Gastrocnemius medialis (tissue), 4 donors: Measurements from ENCODE around the gene DDX19B. TPM values are rescaled to one million over a fixed set of nuclear protein-coding genes. Genes with fewer than 3 reads are reported as not detected.

Experiments
- ATAC-seq, 2 donors: fragments of 150-250 bp; one replicate each; pipeline ENCODE4 v1.9.1; 2016
- DNase-seq, 2 donors: peaks; one replicate each; pipeline ENCODE4 v3.0.0-alpha.2; 2019
- H3K27ac ChIP-seq, 4 donors: fragments of 200-600 bp; sonication (generic); 1 replicate in 1 of 4; 2 replicates in 3 of 4; pipeline ENCODE4 v1.5.1; 2016 to 2018; ENCODE audit warnings: mild to moderate bottlenecking in 2 of 4, moderate library complexity in 1 of 4
- H3K27me3 ChIP-seq, 3 donors: fragments of 200-600 bp; sonication (generic) in 2 of 3; 1 replicate in 1 of 3; 2 replicates in 2 of 3; pipeline versions ENCODE4 v1.5.1 to v1.6.0; 2016 to 2019; ENCODE audit warnings: mild to moderate bottlenecking in 1 of 3, moderate library complexity in 1 of 3
- H3K36me3 ChIP-seq, 2 donors: fragments of 200-600 bp; sonication (generic) in 1 of 2; one replicate each; pipeline ENCODE4 v1.5.1; 2017 to 2018
- H3K4me1 ChIP-seq, 2 donors: fragments of 200-600 bp; sonication (generic) in 1 of 2; one replicate each; pipeline ENCODE4 v1.5.1; 2016 to 2017; ENCODE audit warnings: mild to moderate bottlenecking in 2 of 2
- H3K4me3 ChIP-seq, 4 donors: fragments of 200-600 bp; sonication (generic) in 3 of 4; 1 replicate in 1 of 4; 2 replicates in 3 of 4; pipeline ENCODE4 v1.5.1; 2016 to 2019; ENCODE audit warnings: mild to moderate bottlenecking in 2 of 4
- H3K9me3 ChIP-seq, 3 donors: fragments of 200-600 bp; sonication (generic) in 2 of 3; 1 replicate in 1 of 3; 2 replicates in 2 of 3; pipeline ENCODE4 v1.5.1; 2016 to 2019
- CTCF ChIP-seq, 5 experiments: fragments of 450-650 bp in 3 of 5; fragments of 200-600 bp in 2 of 5; sonication (generic) in 2 of 5; IDR thresholded peaks in 4 of 5; conservative IDR thresholded peaks in 1 of 5; 1 replicate in 4 of 5; 2 replicates in 1 of 5; pipeline ENCODE4 v1.5.1; 2016 to 2019; ENCODE audit warnings: antibody characterized with exemption in 5 of 5, mild to moderate bottlenecking in 3 of 5, moderate library complexity in 3 of 5
- POLR2A ChIP-seq, 2 donors: fragments of 450-650 bp; IDR thresholded peaks; one replicate each; pipeline ENCODE4 v1.6.1; 2017; ENCODE audit warnings: antibody characterized with exemption in 2 of 2, mild to moderate bottlenecking in 2 of 2, moderate library complexity in 2 of 2
- in situ Hi-C, 4 donors: fragments of 200-750 bp; cut with MboI; loops; one replicate each; pipeline versions ENCODE4 v1.15.0 to v1.8.0; 2017; ENCODE audit warnings: low sequenced_read_pairs in 4 of 4
- intact Hi-C: fragments of 100-400 bp; cut with DNase I; formaldehyde crosslinking; loops from one replicate; pipeline ENCODE4 v1.15.1; 2023; ENCODE audit warnings: low total_unique reads
- total RNA-seq, 4 donors: library from RNA; depleted of rRNA; stranded (reverse); fragments of >200 nt; gene quantifications; one replicate each; pipeline versions ENCODE4 v1.1.0 to v1.2.3, GENCODE V29; 2016

The DDX19B gene
- total RNA-seq, 4 donors from 2014 or later, result 26.6 to 38.3 (median 31.9) TPM

GRCh38 chr16:70383421-70383960 lies 84.5 kb downstream of the DDX19B start:
- no peak for DNase-seq
- Histone ChIP-seq H3K27me3 (no peaks in the 10 kb centered on the region), H3K27ac (peak overlapping the region; percentile 19 to 96 (median 56)), H3K36me3 (peaks cover 0 to 3% of the 10 kb centered on the region in 2 donors), H3K4me3 (no peak overlapping the region), H3K9me3 (no peaks in the 10 kb centered on the region), H3K4me1 (peaks cover 14 to 22% of the 10 kb centered on the region in 2 donors)
- in situ Hi-C loops, result no loop called here
- no peak for ATAC-seq
- intact Hi-C loops, result loop anchor here (5.0 kb wide), 1 partner anchor 139 kb away; the partner anchor contains the start of genes COG4 and SF3B3
- TF ChIP-seq POLR2A (IDR thresholded peaks at IDR 0.05), result no peak
- TF ChIP-seq CTCF (IDR thresholded peaks at IDR 0.05 in 4 of 5, conservative IDR thresholded peaks at IDR 0.05 in 1 of 5), result no peak

Other genes starting within 250 kb of the DDX19B start
- gene PDPR, start 184.9 kb upstream of the DDX19B start, total RNA-seq, result 10 to 100 TPM; 20.2 to 25.4 (median 22.8) TPM
- under 1 TPM in 3 of 4 donors, not detected in 1; 0.18 to 0.49 (median 0.41) TPM for gene CLEC18C, start 125.4 kb upstream of the DDX19B start, total RNA-seq
- 10 to 100 TPM; 15.3 to 33.2 (median 17.2) TPM for gene EXOSC6, start 47.2 kb upstream of the DDX19B start, total RNA-seq
- gene AARS1, start 9.7 kb upstream of the DDX19B start, total RNA-seq, result 10 to 100 TPM; 58.0 to 80.4 (median 60.2) TPM
- 100 to 1,000 TPM in 2 of 4 donors, 10 to 100 TPM in 2; 44.6 to 112 (median 88.1) TPM for gene DDX19A, start 47.7 kb downstream of the DDX19B start, total RNA-seq
- gene ST3GAL2, start 139.9 kb downstream of the DDX19B start, total RNA-seq, result 10 to 100 TPM; 12.8 to 27.7 (median 22.1) TPM
- 10 to 100 TPM in 2 of 4 donors, 1 to 10 TPM in 2; 8.0 to 13.5 (median 11.1) TPM for gene FCSK, start 155.4 kb downstream of the DDX19B start, total RNA-seq
- gene COG4, start 224.4 kb downstream of the DDX19B start, total RNA-seq, result 100 to 1,000 TPM in 1 of 4 donors, 10 to 100 TPM in 3; 71.8 to 113 (median 82.0) TPM
- 100 to 1,000 TPM in 2 of 4 donors, 10 to 100 TPM in 2; 71.0 to 110 (median 97.2) TPM for gene SF3B3, start 224.6 kb downstream of the DDX19B start, total RNA-seq